NCI-H187 treated with DMSO at 0.1 percent for 48 hours (cell line): ENCODE data around the gene ZCCHC7.
"Not testable (repeated sequence)": the region's sequence is repeated elsewhere in the genome, so short reads cannot be mapped to it uniquely, and the experiment has no call there.

ENCODE experiments used
- DNase-seq: peaks from one replicate; lab custom pipeline; 2025; lab: John Stamatoyannopoulos, UW

Gene ZCCHC7

GRCh38 chr9:37251452-37251851, 131.1 kb downstream of the ZCCHC7 start:
- DNase-seq, result no peak

GRCh38 chr9:37253377-37253937, 133.1 kb downstream of the ZCCHC7 start:
- DNase-seq, result no peak

DNA sequence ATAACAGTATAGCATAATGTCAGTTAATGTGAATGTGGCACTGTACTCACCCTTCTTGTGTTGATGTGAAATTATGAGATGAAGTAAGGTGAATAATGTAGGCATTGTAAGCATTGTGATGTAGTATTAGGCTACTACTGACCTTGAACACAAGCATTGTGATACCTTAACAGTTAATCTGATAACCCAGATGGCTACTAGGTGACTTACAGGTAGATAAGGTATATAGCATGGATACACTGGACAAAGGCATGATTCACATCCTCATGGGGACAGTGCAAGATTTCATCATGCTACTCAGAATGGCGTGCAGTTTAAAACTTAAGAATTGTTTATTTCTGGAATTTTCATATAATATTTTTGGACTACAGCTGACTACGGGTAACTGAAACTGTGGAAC, 134.8 kb downstream of the ZCCHC7 start:
- no peak for DNase-seq

GRCh38 chr9:37255944-37256862, 135.8 kb downstream of the ZCCHC7 start:
- no peak for DNase-seq

DNA sequence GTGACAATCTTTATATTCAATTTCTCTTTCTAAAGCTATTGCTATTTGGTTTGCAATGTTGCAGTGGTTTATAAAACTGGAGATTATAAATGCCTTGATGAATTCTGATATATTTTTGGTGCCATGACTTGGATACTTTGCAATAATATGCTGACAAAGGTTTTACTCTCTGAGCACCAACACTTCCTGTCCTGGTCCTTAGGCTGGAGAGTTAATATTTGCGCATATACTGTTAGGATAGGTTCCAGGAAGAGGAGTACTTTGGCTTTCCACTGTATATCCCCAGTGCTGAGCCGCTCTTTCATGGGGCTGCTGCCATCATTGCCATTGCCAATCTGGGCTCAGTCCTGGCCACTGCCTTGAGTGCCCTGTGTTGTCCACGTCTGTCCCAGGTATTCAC, 139.6 kb downstream of the ZCCHC7 start:
- DNase-seq, result no peak

GRCh38 chr9:37262410-37262809, 142.0 kb downstream of the ZCCHC7 start:
- no peak for DNase-seq

DNA sequence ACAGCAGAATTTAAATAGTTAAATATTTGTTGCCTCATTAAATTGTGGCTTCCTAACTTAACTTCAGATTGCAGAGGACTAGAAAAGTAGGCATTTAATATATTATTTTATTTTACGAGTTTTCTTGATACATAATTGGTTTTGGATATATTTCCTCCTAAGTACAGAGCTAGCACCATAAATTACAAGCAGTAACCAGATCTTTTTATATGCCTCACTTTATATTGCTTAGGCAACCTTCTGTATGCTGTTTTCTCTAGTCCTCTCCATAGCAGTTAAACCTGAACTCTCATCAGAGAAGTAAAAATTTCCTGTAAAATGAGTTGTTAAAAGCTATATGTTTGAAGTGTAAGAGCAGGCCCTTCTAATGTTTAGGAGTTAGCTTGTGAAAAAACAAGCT, 144.2 kb downstream of the ZCCHC7 start:
- no peak for DNase-seq

- DNase-seq, result no peak
Measured at GRCh38 chr9:37266630-37267029, 146.3 kb downstream of the ZCCHC7 start.

- no peak for DNase-seq
Measured at GRCh38 chr9:37269221-37269620, 148.8 kb downstream of the ZCCHC7 start.

- no peak for DNase-seq
Measured at GRCh38 chr9:37271679-37272078, 151.3 kb downstream of the ZCCHC7 start.

DNA sequence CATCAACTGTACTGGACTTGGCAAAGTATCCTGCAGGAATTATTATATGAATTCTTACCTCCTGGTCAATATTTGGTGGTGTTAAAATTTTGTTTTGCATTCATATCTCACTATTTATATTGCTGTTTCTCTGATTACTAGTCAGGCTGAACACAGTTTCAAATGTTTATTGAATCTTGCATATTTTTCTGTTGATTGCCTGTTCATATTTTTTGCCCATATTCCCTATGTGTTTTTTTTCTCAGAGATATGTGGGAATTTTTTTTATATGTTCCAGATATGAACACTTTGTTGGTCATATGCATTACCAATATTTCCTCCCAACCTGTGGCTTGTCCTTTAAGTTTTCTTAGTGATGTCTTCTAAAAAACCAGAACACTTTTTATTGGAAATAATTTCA, 153.2 kb downstream of the ZCCHC7 start:
- DNase-seq, result no peak

- DNase-seq, result no peak
Measured at GRCh38 chr9:37281541-37281940, 161.2 kb downstream of the ZCCHC7 start.

DNA sequence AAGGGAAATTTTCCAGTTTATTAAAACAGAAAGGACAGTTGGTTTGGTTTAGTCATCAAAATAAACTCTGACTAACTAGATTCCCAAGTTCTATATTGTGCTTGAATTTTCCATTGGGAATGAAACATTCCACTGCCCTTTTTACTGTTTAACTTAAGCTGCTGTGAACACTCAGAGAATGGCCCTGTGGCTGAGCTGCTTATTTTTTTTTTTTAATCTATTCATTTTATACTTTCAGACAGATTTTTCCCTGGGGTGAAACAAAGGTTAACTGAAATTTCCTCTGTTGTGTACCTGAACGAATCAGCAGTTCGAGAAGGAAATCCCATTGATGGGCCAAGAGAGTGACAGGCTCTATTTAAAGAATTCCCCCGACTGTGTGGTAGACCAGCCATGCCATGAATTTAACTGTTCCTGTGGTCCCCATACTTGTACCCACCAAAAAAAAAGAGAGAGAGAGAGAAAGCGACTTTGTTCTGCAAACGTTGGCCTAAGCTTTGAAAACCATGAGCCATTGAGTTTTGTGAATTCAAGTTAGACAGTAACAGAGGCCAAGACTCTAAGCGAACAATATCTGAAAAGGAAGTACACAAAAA, 163.5 kb downstream of the ZCCHC7 start:
- DNase-seq, result no peak

GRCh38 chr9:37284636-37285035, 164.3 kb downstream of the ZCCHC7 start:
- no peak for DNase-seq

GRCh38 chr9:37286530-37287175, 166.3 kb downstream of the ZCCHC7 start:
- DNase-seq, result no peak

DNA sequence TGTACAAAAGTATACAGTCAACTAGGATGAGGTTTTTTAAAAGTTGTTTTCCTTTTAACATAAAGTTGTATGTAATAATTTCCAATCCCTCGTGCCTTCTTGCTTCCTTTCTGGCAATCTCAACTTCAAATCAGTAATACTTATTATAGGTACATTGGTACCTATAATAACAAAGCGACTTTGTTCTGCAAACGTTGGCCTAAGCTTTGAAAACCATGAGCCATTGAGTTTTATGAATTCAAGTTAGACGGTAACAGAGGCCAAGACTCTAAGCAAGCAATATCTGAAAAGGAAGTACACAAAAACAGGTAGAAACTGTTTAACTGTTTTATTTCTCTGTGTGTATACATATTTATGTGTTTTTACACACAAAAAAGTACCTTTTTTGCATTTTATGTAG, 166.9 kb downstream of the ZCCHC7 start:
- DNase-seq, result no peak

- DNase-seq, result no peak
Measured at GRCh38 chr9:37289631-37290030, 169.3 kb downstream of the ZCCHC7 start.

DNA sequence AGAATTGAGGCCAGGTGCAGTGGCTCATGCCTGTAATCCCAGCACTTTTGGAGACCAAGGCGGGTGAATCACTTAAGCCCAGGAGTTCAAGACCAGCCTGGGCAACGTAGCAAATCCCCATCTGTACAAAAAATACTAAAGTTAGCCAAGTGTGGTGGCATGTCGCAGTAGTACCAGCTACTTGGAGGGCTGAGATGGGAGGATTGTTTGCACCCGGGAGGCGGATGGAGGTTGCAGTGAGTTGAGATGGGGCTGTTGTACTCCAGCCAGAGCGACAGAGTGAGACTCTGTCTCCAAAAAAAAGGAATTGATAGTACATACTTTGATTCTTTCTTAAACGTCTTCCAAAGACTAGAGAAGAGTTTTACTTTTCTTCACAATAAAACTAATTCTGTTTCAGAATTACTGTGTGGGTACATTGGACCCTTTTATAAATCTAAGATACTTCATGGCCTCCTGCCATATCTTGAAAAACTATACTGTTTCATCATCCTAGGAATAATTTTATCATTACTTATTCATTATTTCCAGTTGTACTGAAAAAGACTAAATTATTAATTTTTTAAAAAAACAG, 170.1 kb downstream of the ZCCHC7 start:
- DNase-seq, result no peak

- DNase-seq, result no peak
Measured at GRCh38 chr9:37290940-37291485, 170.6 kb downstream of the ZCCHC7 start.

- DNase-seq, result not testable (repeated sequence)
Measured at GRCh38 chr9:37291612-37292238, 171.4 kb downstream of the ZCCHC7 start.

GRCh38 chr9:37292896-37293295, 172.5 kb downstream of the ZCCHC7 start:
- DNase-seq, result no peak
